Breast epithelium (tissue), 3 donors: Measurements from ENCODE around the gene DNM1.

Experiments used
- CTCF ChIP-seq, 3 donors: fragments of 450-650 bp; IDR thresholded peaks; one replicate each; pipeline ENCODE4 v1.5.1; 2016 to 2017; ENCODE audit warnings: antibody characterized with exemption in 3 of 3, mild to moderate bottlenecking in 3 of 3, moderate library complexity in 3 of 3
- POLR2A ChIP-seq: fragments of 450-650 bp; IDR thresholded peaks from one replicate; pipeline ENCODE4 v1.6.1; 2016; ENCODE audit warnings: antibody characterized with exemption, mild to moderate bottlenecking, moderate library complexity

GRCh38 chr9:128203707-128204551 lies 750 bp downstream of the DNM1 start:
- TF ChIP-seq POLR2A (no peak), CTCF (IDR thresholded peaks at IDR 0.05) (no peak)
